HFFc6 (cell line): Measurements from ENCODE around the gene UBA52. TPM values are rescaled to one million over a fixed set of nuclear protein-coding genes. Genes with fewer than 3 reads are reported as not detected.

Experiments used
- DNase-seq: peaks from one replicate; pipeline ENCODE4 v3.0.0-alpha.2; 2018
- H3K27ac Mint-ChIP-seq: 2 replicates; pipeline ENCODE4 v1.8.0; 2020; ENCODE audit warnings: mild to moderate bottlenecking, mixed read lengths
- H3K27me3 Mint-ChIP-seq: 2 replicates; pipeline ENCODE4 v1.8.0; 2021; ENCODE audit warnings: mild to moderate bottlenecking, moderate library complexity, mixed read lengths; ENCODE audit not compliant: insufficient read depth
- H3K36me3 Mint-ChIP-seq: 2 replicates; pipeline ENCODE4 v1.8.0; 2021; ENCODE audit warnings: low read depth, mixed read lengths
- H3K4me1 Mint-ChIP-seq: 2 replicates; pipeline ENCODE4 v1.8.0; 2020; ENCODE audit warnings: low read depth, mixed read lengths
- H3K4me3 Mint-ChIP-seq: 2 replicates; pipeline ENCODE4 v1.8.0; 2020; ENCODE audit warnings: mild to moderate bottlenecking, moderate library complexity, mixed read lengths
- H3K9me3 Mint-ChIP-seq: 2 replicates; pipeline ENCODE4 v1.8.0; 2020; ENCODE audit warnings: mild to moderate bottlenecking, mixed read lengths
- CTCF ChIP-seq: fragments of 200-600 bp; sonication (generic); IDR thresholded peaks from 2 replicates; pipeline ENCODE4 v1.5.0; 2021; ENCODE audit warnings: antibody characterized with exemption, mild to moderate bottlenecking
- total RNA-seq, 6 experiments: library from RNA; stranded (reverse); fragmentation: NEBNext Ultra II Directional; extraction: Animal tissue kit (Norgen Biotek cat#: 25700); gene quantifications; 2 replicates in 1 of 6; 3 replicates in 5 of 6; pipeline ENCODE4 v1.2.3, GENCODE V29; 2021

Gene UBA52
- total RNA-seq, 6 experiments from 2014 or later: 1,140 to 1,305 (median 1,270) TPM

GRCh38 chr19:18620902-18621301, 49.2 kb downstream of the UBA52 start:
- TF ChIP-seq CTCF: no peak

GRCh38 chr19:18626906-18627305, 55.2 kb downstream of the UBA52 start:
- no peak for TF ChIP-seq CTCF
- Mint-ChIP-seq H3K27me3 (peaks cover 19% of the 10 kb centered on the region), H3K4me3 (no peak overlapping the region), H3K9me3 (no peaks in the 10 kb centered on the region), H3K4me1 (no peaks in the 10 kb centered on the region), H3K27ac (no peak overlapping the region), H3K36me3 (no peaks in the 10 kb centered on the region)
- DNase-seq: no peak

More at GRCh38 chr19:18620902-18621301, 49.2 kb downstream of the UBA52 start:
- peaks cover 7% of the 10 kb centered on the region for H3K36me3 Mint-ChIP-seq
- no peaks in the 10 kb centered on the region for H3K4me1 Mint-ChIP-seq
- H3K27me3 Mint-ChIP-seq: peaks cover 21% of the 10 kb centered on the region
- no peak overlapping the region for H3K4me3 Mint-ChIP-seq
- peaks cover 9% of the 10 kb centered on the region for H3K9me3 Mint-ChIP-seq
- no peak overlapping the region for H3K27ac Mint-ChIP-seq
- no peak for DNase-seq

Other genes starting within 250 kb of the UBA52 start
- 100 to 1,000 TPM; 175 to 217 (median 202) TPM for gene LSM4, start 248.8 kb upstream of the UBA52 start, total RNA-seq
- 10 to 100 TPM; 30.5 to 54.1 (median 32.4) TPM for gene PGPEP1, start 231.3 kb upstream of the UBA52 start, total RNA-seq
- gene GDF15, start 185.7 kb upstream of the UBA52 start, total RNA-seq: 10 to 100 TPM; 21.3 to 36.9 (median 24.9) TPM
- not detected for gene LRRC25, start 174.2 kb upstream of the UBA52 start, total RNA-seq
- gene SSBP4, start 152.5 kb upstream of the UBA52 start, total RNA-seq: 10 to 100 TPM; 76.4 to 84.3 (median 80.4) TPM
- 1 to 10 TPM; 2.3 to 3.7 (median 3.2) TPM for gene ISYNA1, start 133.7 kb upstream of the UBA52 start, total RNA-seq
- 10 to 100 TPM; 15.7 to 17.8 (median 16.4) TPM for gene ELL, start 49.8 kb upstream of the UBA52 start, total RNA-seq
- gene FKBP8, start 28.3 kb upstream of the UBA52 start, total RNA-seq: 100 to 1,000 TPM; 229 to 284 (median 241) TPM
- 100 to 1,000 TPM; 109 to 123 (median 115) TPM for gene KXD1, start 14.0 kb upstream of the UBA52 start, total RNA-seq
- 10 to 100 TPM; 50.2 to 73.8 (median 60.8) TPM for gene REX1BD, start 16.9 kb downstream of the UBA52 start, total RNA-seq
- 1 to 10 TPM; 1.6 to 4.1 (median 2.4) TPM for gene CRLF1, start 34.9 kb downstream of the UBA52 start, total RNA-seq
- 1 to 10 TPM; 1.7 to 4.3 (median 3.2) TPM for gene TMEM59L, start 41.0 kb downstream of the UBA52 start, total RNA-seq
- gene KLHL26, start 65.2 kb downstream of the UBA52 start, total RNA-seq: 1 to 10 TPM; 3.6 to 9.3 (median 7.4) TPM
- gene CRTC1, start 111.8 kb downstream of the UBA52 start, total RNA-seq: 10 to 100 TPM; 11.8 to 14.5 (median 13.4) TPM
- gene COMP, start 219.4 kb downstream of the UBA52 start, total RNA-seq: 1 to 10 TPM in 3 of 6 experiments, under 1 TPM in 3; 0.67 to 6.1 (median 0.98) TPM